Neural progenitor cell (in vitro differentiated cells): ENCODE measurements around the gene PLS3.

Experiments used
- EZH2phosphoT487 ChIP-seq: fragments of 200-600 bp; sonication (generic); IDR thresholded peaks from 2 replicates; pipeline ENCODE4 v1.6.1; 2017; ENCODE audit warnings: antibody characterized with exemption
- TF ChIP-seq, protein P1 (sequence below): fragments of 200-600 bp; sonication (generic); IDR thresholded peaks from 2 replicates; pipeline ENCODE4 v1.5.1; 2017; ENCODE audit warnings: antibody characterized with exemption, mild to moderate bottlenecking

DNA sequence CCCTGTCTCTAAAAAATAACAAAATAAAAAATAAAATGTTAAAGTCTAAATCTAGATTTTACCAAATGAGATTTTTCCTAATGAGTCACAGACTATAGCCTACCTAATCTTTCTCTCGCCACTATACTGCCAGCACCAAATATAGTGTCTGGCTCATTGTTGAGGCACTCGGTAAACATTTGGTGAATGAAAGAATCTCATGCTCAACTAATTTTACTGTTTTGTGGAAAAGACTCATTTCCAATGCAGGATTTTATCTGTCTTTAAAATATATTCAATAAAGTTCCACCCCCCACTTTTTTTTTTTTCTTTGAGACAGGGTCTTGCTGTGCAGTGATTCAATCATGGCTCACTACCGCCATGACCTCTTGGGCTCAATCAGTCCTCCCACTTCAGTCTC is 71.5 kb downstream of the PLS3 start:
- TF ChIP-seq, protein P1, sequence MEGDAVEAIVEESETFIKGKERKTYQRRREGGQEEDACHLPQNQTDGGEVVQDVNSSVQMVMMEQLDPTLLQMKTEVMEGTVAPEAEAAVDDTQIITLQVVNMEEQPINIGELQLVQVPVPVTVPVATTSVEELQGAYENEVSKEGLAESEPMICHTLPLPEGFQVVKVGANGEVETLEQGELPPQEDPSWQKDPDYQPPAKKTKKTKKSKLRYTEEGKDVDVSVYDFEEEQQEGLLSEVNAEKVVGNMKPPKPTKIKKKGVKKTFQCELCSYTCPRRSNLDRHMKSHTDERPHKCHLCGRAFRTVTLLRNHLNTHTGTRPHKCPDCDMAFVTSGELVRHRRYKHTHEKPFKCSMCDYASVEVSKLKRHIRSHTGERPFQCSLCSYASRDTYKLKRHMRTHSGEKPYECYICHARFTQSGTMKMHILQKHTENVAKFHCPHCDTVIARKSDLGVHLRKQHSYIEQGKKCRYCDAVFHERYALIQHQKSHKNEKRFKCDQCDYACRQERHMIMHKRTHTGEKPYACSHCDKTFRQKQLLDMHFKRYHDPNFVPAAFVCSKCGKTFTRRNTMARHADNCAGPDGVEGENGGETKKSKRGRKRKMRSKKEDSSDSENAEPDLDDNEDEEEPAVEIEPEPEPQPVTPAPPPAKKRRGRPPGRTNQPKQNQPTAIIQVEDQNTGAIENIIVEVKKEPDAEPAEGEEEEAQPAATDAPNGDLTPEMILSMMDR = no peak
- TF ChIP-seq EZH2phosphoT487 = no peak
